Central memory CD8-positive, alpha-beta T cell (primary cell): ENCODE results near the gene TRERF1.
A peak's percentile ranks its signal among the peaks of the same experiment; 100 is the strongest.
"Not testable (repeated sequence)": the region's sequence is repeated elsewhere in the genome, so short reads cannot be mapped to it uniquely, and the experiment has no call there.

Experiments used
- ATAC-seq: fragments of 150-1000 bp; cut with Tn5 transposase; replicated peaks from 2 replicates; pipeline ENCODE4 v1.10.0; 2022; ENCODE audit warnings: mild to moderate bottlenecking, moderate FRiP score, moderate number of reproducible peaks; ENCODE audit not compliant: poor library complexity, severe bottlenecking; ENCODE audit errors: extremely low read depth
- DNase-seq, 2 donors: peaks; one replicate each; pipeline ENCODE4 v3.0.0; 2021; ENCODE audit warnings: low spot score in 2 of 2
- H3K27ac Mint-ChIP-seq: one replicate; pipeline ENCODE4 v1.8.0; 2022; ENCODE audit warnings: low read depth, mild to moderate bottlenecking, moderate library complexity, mixed read lengths
- H3K27me3 Mint-ChIP-seq: one replicate; pipeline ENCODE4 v1.8.0; 2022; ENCODE audit warnings: mixed read lengths
- H3K36me3 Mint-ChIP-seq: one replicate; pipeline ENCODE4 v1.8.0; 2022; ENCODE audit warnings: mild to moderate bottlenecking, moderate library complexity, mixed read lengths; ENCODE audit not compliant: insufficient read depth
- H3K4me1 Mint-ChIP-seq: one replicate; pipeline ENCODE4 v1.8.0; 2022; ENCODE audit warnings: mixed read lengths
- H3K4me3 Mint-ChIP-seq: one replicate; pipeline ENCODE4 v1.8.0; 2022; ENCODE audit warnings: mild to moderate bottlenecking, moderate library complexity, mixed read lengths
- H3K9me3 Mint-ChIP-seq: one replicate; pipeline ENCODE4 v1.8.0; 2022; ENCODE audit warnings: mixed read lengths

The TRERF1 gene

GRCh38 chr6:42225029-42225339 lies 226.7 kb downstream of the TRERF1 start:
- ATAC-seq = no peak
- H3K36me3 Mint-ChIP-seq = peaks cover 28% of the 10 kb centered on the region
- no peak overlapping the region for H3K27ac Mint-ChIP-seq

DNA sequence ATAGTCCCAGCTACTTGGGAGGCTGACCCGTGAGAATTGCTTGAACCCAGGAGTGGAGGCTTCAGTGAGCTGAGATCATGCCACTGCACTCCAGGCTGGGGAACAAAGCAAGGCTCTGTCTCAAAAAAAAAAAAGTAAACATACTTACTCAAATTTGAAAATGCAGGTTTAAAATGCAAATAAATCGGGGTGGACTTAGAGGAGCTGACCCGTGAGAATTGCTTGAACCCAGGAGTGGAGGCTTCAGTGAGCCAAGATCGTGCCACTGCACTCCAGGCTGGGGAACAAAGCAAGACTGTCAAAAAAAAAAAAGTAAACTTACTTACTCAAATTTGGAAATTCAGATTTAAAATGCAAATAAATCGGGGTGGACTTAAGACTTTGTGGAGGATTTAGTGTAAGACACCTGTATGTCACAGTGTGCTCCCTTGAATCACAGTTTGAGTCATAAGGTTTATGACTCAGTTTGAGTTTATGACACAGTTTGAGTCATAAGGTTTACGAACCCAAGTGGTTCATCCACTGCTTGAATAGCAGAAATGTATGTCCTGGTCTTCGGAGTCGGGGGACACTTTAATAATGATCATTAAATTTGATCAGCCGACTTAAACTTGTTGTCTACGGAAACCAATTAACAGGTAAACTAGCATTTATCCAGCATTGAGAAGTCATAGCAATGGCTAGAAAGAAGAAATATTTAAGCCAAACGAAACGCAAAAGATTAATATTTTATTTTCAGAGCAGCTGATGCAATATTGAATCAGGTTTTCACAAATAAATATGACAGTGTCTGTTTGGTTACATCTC lies 227.3 kb downstream of the TRERF1 start:
- H3K27me3 Mint-ChIP-seq = no peaks in the 10 kb centered on the region
- H3K36me3 Mint-ChIP-seq = peaks cover 24% of the 10 kb centered on the region
- DNase-seq = no peak
- H3K9me3 Mint-ChIP-seq = no peaks in the 10 kb centered on the region
- H3K27ac Mint-ChIP-seq = no peak overlapping the region
- ATAC-seq = no peak
- no peaks in the 10 kb centered on the region for H3K4me1 Mint-ChIP-seq
- no peak overlapping the region for H3K4me3 Mint-ChIP-seq

More at GRCh38 chr6:42225029-42225339, 226.7 kb downstream of the TRERF1 start:
- H3K4me1 Mint-ChIP-seq = no peaks in the 10 kb centered on the region
- H3K4me3 Mint-ChIP-seq = no peak overlapping the region
- no peak for DNase-seq
- H3K27me3 Mint-ChIP-seq = no peaks in the 10 kb centered on the region
- no peaks in the 10 kb centered on the region for H3K9me3 Mint-ChIP-seq

- Mint-ChIP-seq H3K4me1 (peaks cover 4% of the 10 kb centered on the region), H3K9me3 (no peaks in the 10 kb centered on the region), H3K27ac (no peak overlapping the region), H3K4me3 (no peak overlapping the region), H3K36me3 (peaks cover 14% of the 10 kb centered on the region), H3K27me3 (no peaks in the 10 kb centered on the region)
- ATAC-seq = no peak
- no peak for DNase-seq
These were observed 229.3 kb downstream of the TRERF1 start for GRCh38 chr6:42222448-42222847.

DNA sequence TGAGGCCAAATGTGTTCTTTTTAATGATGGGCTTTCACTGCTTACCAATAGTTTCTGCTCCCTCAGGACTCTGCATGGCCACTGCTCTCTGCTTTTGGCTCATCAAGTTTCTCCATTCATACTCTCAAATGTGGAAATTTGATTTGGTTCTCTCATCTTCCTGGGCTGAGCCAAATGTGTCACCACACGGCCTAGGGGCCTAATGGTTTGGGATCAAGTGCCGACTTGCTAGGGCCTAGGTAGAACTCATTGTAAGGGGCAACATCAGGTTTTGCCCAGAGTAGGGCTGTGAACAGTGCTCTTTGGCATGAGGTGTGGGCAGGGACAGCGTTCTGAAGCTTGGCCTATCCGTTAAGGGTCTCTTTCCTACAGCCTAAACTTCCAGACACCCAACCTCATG lies 230.2 kb downstream of the TRERF1 start:
- Mint-ChIP-seq H3K27ac (no peak overlapping the region), H3K27me3 (no peaks in the 10 kb centered on the region), H3K4me1 (peaks cover 6% of the 10 kb centered on the region), H3K36me3 (peaks cover 7% of the 10 kb centered on the region), H3K9me3 (no peaks in the 10 kb centered on the region), H3K4me3 (no peak overlapping the region)
- DNase-seq (no peak), ATAC-seq (no peak)

DNA sequence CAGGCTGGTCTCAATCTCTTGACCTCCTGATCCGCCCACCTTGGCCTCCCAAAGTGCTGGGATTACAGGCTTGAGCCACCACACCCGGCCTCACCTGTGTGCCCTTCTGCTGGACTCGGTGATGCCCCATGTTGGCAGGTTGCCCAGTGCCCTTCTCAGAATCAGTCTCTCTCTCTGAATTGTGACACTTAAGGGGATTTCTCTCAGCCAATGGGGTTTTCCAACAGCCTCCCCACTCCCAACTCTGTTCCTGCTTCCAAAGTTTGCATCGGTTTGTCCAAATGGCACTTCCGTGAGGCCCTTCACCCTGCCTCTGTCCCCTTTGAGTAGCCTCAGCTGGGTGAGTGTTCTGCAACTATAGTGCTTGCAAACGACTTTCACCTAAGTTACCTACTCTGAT lies 230.9 kb downstream of the TRERF1 start:
- no peak overlapping the region for H3K27ac Mint-ChIP-seq

DNA sequence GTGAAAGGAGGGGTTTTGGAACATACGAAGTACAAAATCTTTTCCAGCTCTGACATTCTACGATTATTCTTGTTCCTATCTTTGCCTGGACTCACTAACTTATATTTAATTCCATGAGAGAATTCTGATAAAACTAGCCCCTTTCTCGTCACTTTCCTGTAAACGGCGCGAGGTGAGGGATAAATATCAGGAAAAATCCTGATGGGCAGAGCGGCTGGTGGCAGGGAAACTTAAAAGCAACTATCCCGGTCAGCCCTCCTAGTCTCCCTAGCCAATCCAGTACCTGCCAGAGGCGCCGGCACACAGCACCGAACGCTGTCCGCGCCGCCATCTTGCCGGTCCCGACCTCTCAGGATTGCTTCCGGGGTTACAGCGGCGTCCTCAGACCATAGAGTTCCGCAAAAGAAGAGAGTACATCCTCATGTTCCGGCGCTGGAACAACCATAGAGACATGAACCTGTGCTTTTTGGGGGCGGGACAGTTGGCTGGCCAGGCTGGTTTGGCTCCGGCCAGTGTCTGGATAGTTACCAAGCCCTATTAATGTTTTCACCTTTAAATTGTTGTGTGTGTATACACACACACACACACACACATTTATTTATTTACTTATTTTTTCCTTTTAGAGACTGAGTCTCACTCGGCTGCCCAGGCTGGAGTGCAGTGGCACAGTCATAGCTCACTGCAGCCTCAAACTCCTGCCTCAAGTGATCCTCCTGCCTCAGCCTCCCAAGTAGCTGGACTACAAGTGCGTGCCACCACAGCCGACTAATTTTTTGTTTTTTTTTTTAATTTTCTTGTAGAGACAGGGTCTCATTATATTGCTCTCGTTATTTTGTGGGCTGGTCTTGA lies 234.0 kb downstream of the TRERF1 start, which contains the start of gene MRPS10:
MRPS10 (minus strand) TSS at position 343 of the 849 bp plus-strand sequence; CDS start at position 331, 12 bp downstream.
- Mint-ChIP-seq H3K9me3 (no peaks in the 10 kb centered on the region), H3K4me1 (peaks cover 16% of the 10 kb centered on the region), H3K27ac (peak within 1 kb of the TSS; percentile 99), H3K4me3 (peak within 1 kb of the TSS; percentile 98), H3K36me3 (peaks cover 21% of the 10 kb centered on the region), H3K27me3 (no peaks in the 10 kb centered on the region)
- DNase-seq (peak; percentile 82 to 85), ATAC-seq (peak; percentile 100)

More for the DNA sequence above, 230.9 kb downstream of the TRERF1 start:
- H3K36me3 Mint-ChIP-seq = peaks cover 5% of the 10 kb centered on the region
- H3K4me1 Mint-ChIP-seq = peaks cover 10% of the 10 kb centered on the region
- ATAC-seq = no peak
- H3K9me3 Mint-ChIP-seq = no peaks in the 10 kb centered on the region
- no peak overlapping the region for H3K4me3 Mint-ChIP-seq
- DNase-seq = no peak
- no peaks in the 10 kb centered on the region for H3K27me3 Mint-ChIP-seq

DNA sequence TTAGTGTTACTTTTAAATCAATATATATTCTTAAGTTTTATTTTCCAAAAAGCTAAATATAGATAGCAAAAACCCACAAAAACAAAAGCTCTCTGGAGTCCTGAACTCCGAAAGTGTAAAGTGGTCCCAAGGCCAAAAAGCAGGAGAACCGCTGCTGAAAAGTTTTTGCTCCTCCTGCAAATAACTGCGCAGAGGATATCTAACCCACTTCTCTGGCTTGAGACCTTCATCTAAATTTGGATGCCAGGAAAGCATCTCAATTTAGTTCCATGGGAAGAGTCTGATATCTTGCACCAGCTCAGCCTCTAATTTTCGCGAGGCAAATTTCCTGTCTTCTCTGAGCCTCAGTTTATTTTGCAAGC lies 234.6 kb downstream of the TRERF1 start:
- peaks cover 16% of the 10 kb centered on the region for H3K4me1 Mint-ChIP-seq
- ATAC-seq = no peak

DNA sequence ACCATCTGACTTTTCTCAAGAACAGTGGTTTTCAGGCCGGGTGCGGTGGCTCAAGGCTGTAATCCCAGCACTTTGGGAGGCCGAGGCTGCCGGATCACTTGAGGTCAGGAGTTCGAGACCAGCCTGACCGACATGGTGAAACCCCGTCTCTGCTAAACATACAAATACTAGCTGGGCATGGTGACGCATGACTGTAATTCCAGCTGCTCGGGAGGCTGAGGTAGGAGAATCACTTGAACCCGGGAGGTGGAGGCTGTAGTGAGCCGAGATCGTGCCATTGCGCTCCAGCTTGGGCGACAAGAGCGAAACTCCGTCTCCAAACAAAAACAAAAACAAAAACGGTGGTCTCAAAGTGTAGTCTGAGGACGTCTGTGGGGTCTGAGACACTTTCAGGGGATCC lies 235.2 kb downstream of the TRERF1 start:
- Mint-ChIP-seq H3K36me3 (peaks cover 30% of the 10 kb centered on the region), H3K4me1 (peaks cover 16% of the 10 kb centered on the region), H3K4me3 (peak overlapping the region; percentile 98), H3K27ac (peak overlapping the region; percentile 41)
- H3K27me3 Mint-ChIP-seq, DNase-seq, ATAC-seq, H3K9me3 Mint-ChIP-seq: not testable (repeated sequence)

More for the DNA sequence above, 234.6 kb downstream of the TRERF1 start:
- Mint-ChIP-seq H3K9me3 (no peaks in the 10 kb centered on the region), H3K4me3 (peak overlapping the region; percentile 98), H3K27me3 (no peaks in the 10 kb centered on the region), H3K36me3 (peaks cover 26% of the 10 kb centered on the region), H3K27ac (peak overlapping the region; percentile 99)
- DNase-seq = no peak

DNA sequence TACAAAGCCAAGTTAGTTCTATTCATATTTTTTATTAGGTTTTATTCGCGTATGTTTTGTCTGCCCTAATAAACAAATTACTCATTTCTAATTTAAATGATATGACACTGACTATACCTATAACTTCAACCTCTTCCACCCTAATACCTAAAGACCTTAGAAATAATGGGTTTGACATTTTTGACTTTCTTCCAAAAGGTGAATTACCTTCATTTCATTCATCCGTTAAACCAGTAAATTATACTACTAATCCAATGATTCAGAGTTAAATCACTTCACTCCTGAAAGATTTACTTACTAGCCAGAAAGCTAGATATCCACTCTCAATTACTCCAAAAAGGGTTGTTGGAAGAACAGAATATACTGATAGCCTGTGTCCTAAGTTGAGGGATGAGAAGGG lies 239.3 kb downstream of the TRERF1 start:
- no peak for DNase-seq
- Mint-ChIP-seq H3K4me1 (peaks cover 11% of the 10 kb centered on the region), H3K27ac (no peak overlapping the region), H3K4me3 (no peak overlapping the region), H3K36me3 (peaks cover 60% of the 10 kb centered on the region), H3K9me3 (no peaks in the 10 kb centered on the region), H3K27me3 (no peaks in the 10 kb centered on the region)
- ATAC-seq = no peak

GRCh38 chr6:42211726-42212125 lies 240.0 kb downstream of the TRERF1 start:
- Mint-ChIP-seq H3K27me3 (no peaks in the 10 kb centered on the region), H3K27ac (no peak overlapping the region), H3K36me3 (peaks cover 63% of the 10 kb centered on the region), H3K4me3 (no peak overlapping the region), H3K9me3 (no peaks in the 10 kb centered on the region), H3K4me1 (peaks cover 10% of the 10 kb centered on the region)
- ATAC-seq = no peak
- no peak for DNase-seq

GRCh38 chr6:42210551-42210950 lies 241.2 kb downstream of the TRERF1 start:
- Mint-ChIP-seq H3K9me3 (no peaks in the 10 kb centered on the region), H3K4me3 (no peak overlapping the region), H3K36me3 (peaks cover 71% of the 10 kb centered on the region), H3K27ac (no peak overlapping the region), H3K4me1 (peaks cover 6% of the 10 kb centered on the region), H3K27me3 (no peaks in the 10 kb centered on the region)
- DNase-seq = no peak
- no peak for ATAC-seq

- not testable (repeated sequence) for H3K27ac Mint-ChIP-seq, H3K4me1 Mint-ChIP-seq, H3K9me3 Mint-ChIP-seq, H3K4me3 Mint-ChIP-seq, DNase-seq, H3K27me3 Mint-ChIP-seq, ATAC-seq
- H3K36me3 Mint-ChIP-seq = peaks cover 60% of the 10 kb centered on the region
These were observed 244.2 kb downstream of the TRERF1 start for GRCh38 chr6:42207559-42207958.
